Right forelimb (tissue), 1 donor: Measurements from ENCODE around the gene TBL2.
"Not testable (repeated sequence)": the region's sequence is repeated elsewhere in the genome, so short reads cannot be mapped to it uniquely, and the experiment has no call there.

Source experiments
- DNase-seq: peaks from one replicate; pipeline ENCODE4 v3.0.0-alpha.2; 2018

The TBL2 gene, protein sequence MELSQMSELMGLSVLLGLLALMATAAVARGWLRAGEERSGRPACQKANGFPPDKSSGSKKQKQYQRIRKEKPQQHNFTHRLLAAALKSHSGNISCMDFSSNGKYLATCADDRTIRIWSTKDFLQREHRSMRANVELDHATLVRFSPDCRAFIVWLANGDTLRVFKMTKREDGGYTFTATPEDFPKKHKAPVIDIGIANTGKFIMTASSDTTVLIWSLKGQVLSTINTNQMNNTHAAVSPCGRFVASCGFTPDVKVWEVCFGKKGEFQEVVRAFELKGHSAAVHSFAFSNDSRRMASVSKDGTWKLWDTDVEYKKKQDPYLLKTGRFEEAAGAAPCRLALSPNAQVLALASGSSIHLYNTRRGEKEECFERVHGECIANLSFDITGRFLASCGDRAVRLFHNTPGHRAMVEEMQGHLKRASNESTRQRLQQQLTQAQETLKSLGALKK

DNA sequence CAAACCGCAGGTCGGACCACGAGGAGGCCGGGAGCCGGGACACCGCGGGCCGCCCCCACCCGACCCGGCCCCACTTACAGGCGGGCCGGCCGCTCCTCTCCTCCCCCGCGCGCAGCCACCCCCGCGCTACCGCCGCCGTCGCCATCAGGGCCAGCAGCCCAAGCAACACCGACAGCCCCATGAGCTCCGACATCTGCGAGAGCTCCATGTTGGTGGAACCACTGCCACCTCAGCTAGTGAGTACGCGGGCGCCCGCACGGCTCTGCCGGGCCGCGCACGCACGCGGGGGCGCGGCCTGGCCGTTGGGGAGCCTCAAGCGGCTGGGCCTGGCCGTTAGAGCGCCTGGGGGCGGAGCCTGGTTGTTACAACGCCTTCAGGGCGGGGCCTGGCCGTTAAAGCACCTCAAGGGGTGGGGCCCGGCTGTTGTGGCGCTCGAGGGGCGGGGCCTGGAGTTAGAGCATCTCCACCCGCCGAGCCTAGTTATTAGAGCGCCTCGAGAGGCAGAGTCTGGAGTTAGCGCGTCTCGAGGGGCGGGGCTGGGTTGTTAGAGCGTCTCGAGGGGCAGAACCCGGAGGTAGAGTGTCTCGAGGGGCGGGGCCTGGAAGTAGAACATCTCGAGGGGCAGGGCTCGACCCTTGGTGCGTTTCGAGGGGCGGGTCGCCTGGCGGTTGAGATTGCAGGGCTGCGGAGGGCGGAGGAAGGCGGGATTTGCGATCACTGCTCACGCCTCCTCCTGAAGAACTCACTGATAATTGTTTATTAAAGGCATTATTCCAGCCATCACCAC is at the start of gene TBL2:
TBL2 (minus strand) TSS at position 238 of the 787 bp plus-strand sequence; CDS start at position 208, 30 bp downstream.
- DNase-seq = peak; percentile 99

DNA sequence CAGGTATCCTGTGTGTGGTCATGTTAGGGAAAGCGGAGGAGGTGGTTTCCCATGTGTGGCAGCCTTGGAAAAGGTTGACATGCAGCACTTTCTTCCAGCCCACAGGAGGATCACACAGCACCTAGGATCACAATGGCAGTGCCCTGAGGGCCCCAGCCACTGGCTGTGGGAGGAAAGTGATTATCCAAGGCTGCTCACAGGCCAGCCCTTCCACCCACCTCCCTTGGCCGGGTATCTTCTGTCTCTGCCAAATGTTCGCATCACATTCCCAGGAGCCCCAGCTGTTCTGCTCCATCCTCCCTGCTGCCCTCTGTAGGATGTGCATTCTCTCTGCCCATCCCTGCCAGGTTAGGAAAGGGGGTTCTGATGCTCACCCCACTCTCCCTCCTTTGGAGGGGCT is 48.4 kb upstream of the TBL2 start:
- no peak for DNase-seq

DNA sequence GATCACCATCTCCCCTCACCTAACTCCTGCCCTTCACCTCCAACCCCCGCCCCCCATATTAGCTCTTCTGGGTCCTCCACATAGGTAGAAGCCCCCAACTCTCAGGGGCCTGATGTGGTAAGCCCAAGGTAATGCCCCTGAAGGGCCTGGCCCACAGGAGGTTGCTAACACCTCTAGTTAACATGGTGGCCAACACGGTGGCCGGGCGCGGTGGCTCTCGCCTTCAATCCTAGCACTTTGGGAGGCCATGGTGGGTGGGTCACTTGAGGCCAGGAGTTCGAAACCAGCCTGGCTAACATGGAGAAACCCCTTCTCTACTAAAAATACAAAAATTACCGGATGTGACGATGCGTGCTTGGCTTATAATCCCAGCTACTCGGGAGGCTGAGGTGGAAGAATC is 46.9 kb upstream of the TBL2 start:
- DNase-seq = no peak

- no peak for DNase-seq
Observed at GRCh38 chr7:73624669-73625001, 46.3 kb upstream of the TBL2 start.

GRCh38 chr7:73623798-73624668 is 45.7 kb upstream of the TBL2 start, which contains the start of gene MLXIPL:
TSS of gene MLXIPL (minus strand) at chr7:73624522. CDS start at chr7:73624492, 30 bp downstream.
- peak; percentile 64 for DNase-seq

- no peak for DNase-seq
Observed at GRCh38 chr7:73622909-73623797, 44.8 kb upstream of the TBL2 start.

GRCh38 chr7:73622527-73622908 is 44.1 kb upstream of the TBL2 start:
- no peak for DNase-seq

DNA sequence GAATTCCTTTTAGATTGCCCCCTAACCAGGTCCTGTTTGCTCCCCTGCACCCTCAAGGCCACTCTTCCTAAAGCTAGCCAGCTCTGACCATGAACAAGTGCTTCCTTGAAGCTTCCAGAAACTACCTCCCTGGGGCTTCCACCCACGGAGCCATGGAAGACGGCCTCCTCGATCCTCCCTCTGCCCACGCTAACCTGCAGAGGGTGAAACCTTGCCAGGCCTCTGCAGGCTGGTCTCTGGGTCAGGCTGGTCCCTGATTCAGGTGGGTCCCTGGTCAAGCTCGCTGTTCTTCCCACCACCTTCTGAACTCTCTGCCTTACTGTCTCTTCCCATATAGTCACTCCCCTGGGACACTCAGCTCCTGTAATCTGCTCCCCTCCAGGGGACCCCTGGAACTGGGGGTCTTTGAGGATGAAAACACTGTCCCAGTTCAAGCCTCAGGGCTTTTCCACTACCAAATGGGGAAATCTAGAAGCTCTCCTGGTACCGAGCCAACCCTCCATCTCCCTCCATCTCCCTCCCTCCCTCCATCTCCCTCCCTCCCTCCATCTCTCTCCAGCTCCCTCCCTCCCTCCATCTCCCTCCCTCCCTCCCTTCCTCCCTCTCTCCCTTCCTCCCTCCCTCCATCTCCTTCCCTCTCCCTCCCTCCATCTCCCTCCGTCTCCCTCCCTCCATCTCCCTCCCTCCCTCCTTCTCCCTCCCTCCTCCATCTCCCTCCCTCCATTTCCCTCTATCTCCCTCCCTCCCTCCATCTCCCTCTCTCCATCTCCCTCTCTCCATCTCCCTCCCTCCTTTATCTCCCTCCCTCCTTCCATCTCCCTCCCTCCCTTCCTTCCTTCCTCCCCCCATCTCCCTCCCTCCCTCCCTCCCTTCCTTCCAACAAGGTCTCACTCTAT is 43.0 kb upstream of the TBL2 start:
- DNase-seq = no peak

DNA sequence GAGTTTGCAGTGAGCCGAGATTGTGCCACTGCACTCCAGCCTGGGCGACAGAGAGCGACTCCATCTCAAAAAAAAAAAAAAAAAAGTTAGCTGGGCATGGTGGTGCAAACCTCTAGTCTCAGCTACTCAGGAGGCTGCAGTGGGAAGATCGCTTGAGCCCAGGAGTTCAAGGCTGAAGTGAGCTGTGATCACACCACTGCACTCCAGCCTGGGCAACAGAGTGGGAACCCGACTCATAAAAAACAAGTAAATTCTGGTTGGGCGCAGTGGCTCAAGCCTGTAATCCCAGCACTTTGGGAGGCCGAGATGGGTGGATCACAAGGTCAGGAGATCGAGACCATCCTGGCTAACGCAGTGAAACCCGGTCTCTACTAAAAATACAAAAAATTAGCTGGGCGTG is 41.0 kb upstream of the TBL2 start:
- DNase-seq = not testable (repeated sequence)

GRCh38 chr7:73618538-73618937 is 40.2 kb upstream of the TBL2 start:
- DNase-seq = no peak

DNA sequence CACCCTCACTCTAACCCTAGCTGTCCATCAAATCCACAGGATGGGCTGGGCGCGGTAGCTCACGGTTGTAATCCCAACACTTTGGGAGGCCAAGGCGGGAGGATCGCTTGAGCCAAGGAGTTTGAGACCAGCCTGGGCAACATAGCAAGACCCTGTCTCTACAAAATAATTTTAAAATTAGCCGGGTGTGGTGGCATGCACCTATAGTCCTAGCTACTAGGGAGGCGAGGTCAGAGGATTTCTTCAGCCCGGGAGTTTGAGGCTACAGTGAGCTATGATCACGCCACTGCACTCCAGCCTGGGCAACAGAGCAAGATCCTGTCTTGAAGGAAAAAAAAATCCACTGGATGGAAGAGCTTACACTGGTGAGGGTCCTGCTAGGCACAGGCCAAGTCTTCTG is 39.1 kb upstream of the TBL2 start:
- not testable (repeated sequence) for DNase-seq

- DNase-seq = no peak
Observed at GRCh38 chr7:73615886-73616285, 37.5 kb upstream of the TBL2 start.

GRCh38 chr7:73614937-73615336 is 36.6 kb upstream of the TBL2 start:
- not testable (repeated sequence) for DNase-seq

DNA sequence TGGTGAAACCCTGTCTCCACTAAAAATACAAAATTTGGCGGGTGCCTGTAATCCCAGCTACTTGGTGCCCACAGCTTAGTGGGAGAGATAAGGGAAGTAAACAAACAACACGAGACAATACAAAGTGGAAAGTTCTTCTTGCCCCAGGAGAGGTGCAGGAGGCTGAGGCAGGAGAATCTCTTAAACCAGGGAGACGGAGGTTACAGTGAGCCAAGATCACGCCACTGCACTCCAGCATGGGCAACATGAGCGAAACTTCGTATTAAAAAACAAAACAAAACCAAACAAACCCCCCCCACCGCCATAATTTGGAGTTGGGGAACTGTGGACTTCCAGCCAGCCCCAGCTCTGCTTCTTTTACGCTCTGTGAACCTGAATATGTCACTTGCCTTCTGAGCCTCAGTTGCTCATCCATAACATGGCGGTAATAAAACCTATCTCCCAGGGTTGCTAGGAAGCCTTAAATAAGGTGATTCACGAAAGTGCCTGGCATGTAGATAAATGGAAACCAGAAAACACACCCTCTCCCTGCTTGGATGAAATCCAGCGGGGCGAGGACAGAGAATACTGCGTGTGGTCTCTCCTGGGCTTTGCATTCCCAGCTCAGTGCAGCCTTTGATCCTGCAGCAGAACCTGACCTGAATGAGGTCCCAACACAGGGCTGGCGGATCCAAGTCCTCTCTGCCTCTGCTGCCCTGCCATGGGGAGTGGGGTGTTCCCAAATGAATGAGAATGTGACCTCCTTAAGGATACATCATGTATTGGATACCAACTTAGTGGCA is 35.8 kb upstream of the TBL2 start:
- no peak for DNase-seq

- DNase-seq = no peak
Observed at GRCh38 chr7:73612598-73613269, 34.4 kb upstream of the TBL2 start.

- no peak for DNase-seq
Observed at GRCh38 chr7:73611017-73611555, 32.7 kb upstream of the TBL2 start.

- DNase-seq = no peak
Observed at GRCh38 chr7:73610105-73610504, 31.7 kb upstream of the TBL2 start.

DNA sequence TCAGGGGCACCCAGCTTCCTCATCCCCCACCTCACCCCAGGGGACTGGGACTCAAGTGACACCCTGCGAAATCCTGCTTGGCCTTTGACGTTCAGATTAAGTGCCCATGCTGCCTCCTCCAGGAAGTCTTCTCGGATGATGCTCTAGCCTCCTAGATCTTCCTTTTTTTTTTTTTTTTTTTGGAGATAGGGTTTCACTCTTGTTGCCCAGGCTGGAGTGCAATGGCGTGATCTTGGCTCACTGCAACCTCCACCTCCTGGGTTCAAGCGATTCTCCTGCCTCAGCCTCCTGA is 29.3 kb upstream of the TBL2 start:
- not testable (repeated sequence) for DNase-seq
